Brain microvascular endothelial cell (primary cell): Measurements from ENCODE around the gene GDPD4.

ENCODE experiments used
- DNase-seq: peaks from one replicate; pipeline ENCODE4 v3.0.0-alpha.2; 2020
- H3K27ac ChIP-seq: fragments of 250-450 bp; sonication (Bioruptor Pico); 2 replicates; pipeline ENCODE4 v1.5.1; 2020; ENCODE audit warnings: mild to moderate bottlenecking, moderate library complexity
- H3K27me3 ChIP-seq: fragments of 250-450 bp; sonication (Bioruptor Pico); replicated peaks from 2 replicates; pipeline ENCODE4 v1.5.1; 2020; ENCODE audit warnings: mild to moderate bottlenecking
- H3K36me3 ChIP-seq: fragments of 250-450 bp; sonication (Bioruptor Pico); replicated peaks from 2 replicates; pipeline ENCODE4 v1.5.1; 2020; ENCODE audit warnings: mild to moderate bottlenecking
- H3K4me3 ChIP-seq: 2 replicates; pipeline ENCODE4 v1.5.1; 2011; ENCODE audit warnings: low read depth, mild to moderate bottlenecking, control low read depth, low read length, moderate library complexity
- in situ Hi-C: cut with HindIII; loops from 2 replicates; pipeline ENCODE4 v1.10.0; 2017; ENCODE audit warnings: low sequenced_read_pairs, low pct_ligation_motif_present
- TF ChIP-seq, protein P1 (sequence below): IDR thresholded peaks from 2 replicates; pipeline ENCODE4 v1.5.1; 2011; ENCODE audit warnings: low read depth, mild to moderate bottlenecking, moderate library complexity, low read length, control low read depth, inconsistent platforms; ENCODE audit errors: missing control alignments

Gene GDPD4

DNA sequence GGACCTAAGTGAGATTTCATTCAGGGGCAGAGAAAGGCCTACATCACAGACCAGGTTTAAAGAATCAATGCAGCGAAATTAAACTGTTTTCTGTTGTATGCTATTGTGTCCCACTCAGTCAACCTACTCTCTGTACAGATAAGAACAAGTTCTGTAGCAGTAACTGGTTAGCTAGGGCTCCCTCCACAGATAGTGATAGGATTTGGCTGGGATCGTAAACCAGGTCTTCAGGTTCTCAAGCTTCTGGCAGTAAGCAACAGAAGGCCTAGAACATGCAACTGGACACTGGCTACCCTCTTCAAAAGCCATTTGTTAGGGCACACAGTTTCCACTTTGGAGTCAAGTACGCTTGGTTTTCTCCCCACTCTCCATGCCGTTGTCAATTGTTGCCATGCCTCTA is 69.2 kb downstream of the GDPD4 start:
- no peak for DNase-seq
- in situ Hi-C loops = no loop called here
- no peaks in the 10 kb centered on the region for H3K27me3 ChIP-seq

DNA sequence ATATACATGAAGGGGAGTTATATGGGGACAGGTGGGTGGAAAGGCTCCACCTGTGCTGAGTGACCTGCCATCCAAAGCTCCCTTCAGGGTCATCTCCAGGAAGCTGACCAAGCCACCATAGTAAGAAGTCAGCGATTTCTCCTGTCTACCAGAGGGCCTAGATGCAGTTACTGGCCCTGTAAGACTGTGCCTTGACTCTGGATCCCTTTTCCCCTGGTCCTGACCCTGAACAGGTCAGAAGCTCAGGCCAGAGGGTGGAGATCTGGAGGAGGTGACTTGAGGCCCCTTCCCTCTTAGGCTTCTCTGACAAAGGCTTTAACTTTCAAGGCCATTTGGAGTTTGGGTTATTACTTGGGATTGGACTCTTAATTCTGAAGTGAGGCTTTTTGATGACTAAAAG is 69.7 kb downstream of the GDPD4 start:
- Histone ChIP-seq H3K4me3 (no peak overlapping the region), H3K27ac (no peak overlapping the region), H3K27me3 (no peaks in the 10 kb centered on the region), H3K36me3 (no peaks in the 10 kb centered on the region)
- in situ Hi-C loops = no loop called here
- DNase-seq = no peak
- TF ChIP-seq, protein P1, sequence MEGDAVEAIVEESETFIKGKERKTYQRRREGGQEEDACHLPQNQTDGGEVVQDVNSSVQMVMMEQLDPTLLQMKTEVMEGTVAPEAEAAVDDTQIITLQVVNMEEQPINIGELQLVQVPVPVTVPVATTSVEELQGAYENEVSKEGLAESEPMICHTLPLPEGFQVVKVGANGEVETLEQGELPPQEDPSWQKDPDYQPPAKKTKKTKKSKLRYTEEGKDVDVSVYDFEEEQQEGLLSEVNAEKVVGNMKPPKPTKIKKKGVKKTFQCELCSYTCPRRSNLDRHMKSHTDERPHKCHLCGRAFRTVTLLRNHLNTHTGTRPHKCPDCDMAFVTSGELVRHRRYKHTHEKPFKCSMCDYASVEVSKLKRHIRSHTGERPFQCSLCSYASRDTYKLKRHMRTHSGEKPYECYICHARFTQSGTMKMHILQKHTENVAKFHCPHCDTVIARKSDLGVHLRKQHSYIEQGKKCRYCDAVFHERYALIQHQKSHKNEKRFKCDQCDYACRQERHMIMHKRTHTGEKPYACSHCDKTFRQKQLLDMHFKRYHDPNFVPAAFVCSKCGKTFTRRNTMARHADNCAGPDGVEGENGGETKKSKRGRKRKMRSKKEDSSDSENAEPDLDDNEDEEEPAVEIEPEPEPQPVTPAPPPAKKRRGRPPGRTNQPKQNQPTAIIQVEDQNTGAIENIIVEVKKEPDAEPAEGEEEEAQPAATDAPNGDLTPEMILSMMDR = no peak

More for the DNA sequence above, 69.2 kb downstream of the GDPD4 start:
- TF ChIP-seq, protein P1 = no peak
- Histone ChIP-seq H3K36me3 (no peaks in the 10 kb centered on the region), H3K4me3 (no peak overlapping the region), H3K27ac (no peak overlapping the region)

DNA sequence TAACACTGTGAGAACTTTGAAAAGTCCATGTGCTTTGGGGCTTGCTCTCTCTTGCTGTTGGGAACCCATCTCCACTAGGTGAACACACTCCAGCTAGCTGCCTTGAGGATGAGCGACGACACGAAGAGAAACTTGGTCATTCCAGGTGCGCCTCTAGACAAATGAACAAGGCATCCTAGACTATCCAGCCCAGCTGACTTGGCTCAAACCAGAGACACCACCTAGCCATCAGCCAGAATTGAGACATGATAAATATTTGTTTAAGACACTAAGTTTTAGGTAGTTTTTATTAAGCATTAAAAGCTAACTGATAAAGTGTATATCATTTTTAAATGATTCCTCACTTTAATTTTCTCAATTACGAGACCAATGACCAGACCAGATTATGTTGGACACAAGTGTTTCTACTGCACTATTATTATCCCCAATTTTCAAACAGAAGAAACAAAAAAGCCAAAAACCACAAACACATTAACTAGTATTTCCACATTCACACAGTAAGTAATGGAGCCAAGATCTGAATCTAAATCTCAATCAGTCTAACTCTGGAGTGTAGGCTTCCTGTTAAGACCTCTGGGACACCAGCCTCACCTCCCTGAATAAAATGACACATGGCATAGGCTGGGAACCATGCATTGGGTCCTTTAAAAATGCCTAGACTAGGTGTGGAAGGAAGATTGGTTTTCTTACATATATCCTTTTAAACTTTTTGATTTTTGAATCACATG is 70.4 kb downstream of the GDPD4 start:
- Histone ChIP-seq H3K36me3 (no peaks in the 10 kb centered on the region), H3K27ac (no peak overlapping the region), H3K27me3 (no peaks in the 10 kb centered on the region), H3K4me3 (no peak overlapping the region)
- TF ChIP-seq, protein P1 = no peak
- in situ Hi-C loops = no loop called here
- DNase-seq = no peak

DNA sequence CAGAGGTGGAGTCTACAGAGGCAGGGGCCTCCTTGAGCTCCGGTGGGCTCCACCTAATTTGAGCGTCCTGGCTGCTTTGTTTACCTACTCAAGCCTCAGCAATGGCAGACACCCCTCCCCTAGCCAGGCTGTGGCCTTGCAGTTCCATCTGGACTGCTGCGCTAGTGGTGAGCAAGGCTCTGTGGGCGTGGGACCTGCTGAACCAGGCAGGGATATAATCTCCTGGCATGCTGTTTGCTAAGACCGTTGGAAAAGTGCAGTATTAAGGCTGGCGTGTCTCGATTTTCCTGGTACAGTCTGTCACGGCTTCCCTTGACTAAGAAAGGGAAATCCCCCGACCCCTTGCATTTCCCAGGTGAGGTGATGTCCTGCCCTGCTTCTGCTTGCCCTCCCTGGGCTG is 77.7 kb downstream of the GDPD4 start:
- DNase-seq = no peak

DNA sequence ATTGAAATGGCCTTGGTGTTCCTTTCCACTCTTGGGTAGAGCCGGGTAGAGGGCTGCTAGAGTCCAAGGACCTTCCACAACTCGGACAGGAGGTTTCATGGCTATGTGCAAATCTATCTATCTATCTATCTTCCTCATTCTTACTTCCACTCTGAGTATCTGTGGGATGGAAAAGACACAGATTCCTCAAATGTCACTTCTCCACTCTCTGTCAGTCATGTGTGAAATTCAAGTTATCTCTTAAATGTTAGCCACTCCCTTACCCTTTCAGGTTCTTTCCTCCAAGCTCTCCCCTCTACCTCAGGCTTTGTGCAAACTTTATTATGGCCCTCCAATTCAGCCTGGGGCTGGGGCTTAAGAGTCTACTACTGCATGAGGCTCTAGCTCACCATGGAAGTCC is 84.3 kb downstream of the GDPD4 start:
- Histone ChIP-seq H3K36me3 (no peaks in the 10 kb centered on the region), H3K27me3 (no peaks in the 10 kb centered on the region), H3K4me3 (no peak overlapping the region), H3K27ac (no peak overlapping the region)
- no peak for DNase-seq
- TF ChIP-seq, protein P1 = no peak
- in situ Hi-C loops = no loop called here

More for the DNA sequence above, 77.7 kb downstream of the GDPD4 start:
- TF ChIP-seq, protein P1 = no peak
- Histone ChIP-seq H3K27me3 (no peaks in the 10 kb centered on the region), H3K36me3 (no peaks in the 10 kb centered on the region), H3K4me3 (no peak overlapping the region), H3K27ac (no peak overlapping the region)
- in situ Hi-C loops = no loop called here

DNA sequence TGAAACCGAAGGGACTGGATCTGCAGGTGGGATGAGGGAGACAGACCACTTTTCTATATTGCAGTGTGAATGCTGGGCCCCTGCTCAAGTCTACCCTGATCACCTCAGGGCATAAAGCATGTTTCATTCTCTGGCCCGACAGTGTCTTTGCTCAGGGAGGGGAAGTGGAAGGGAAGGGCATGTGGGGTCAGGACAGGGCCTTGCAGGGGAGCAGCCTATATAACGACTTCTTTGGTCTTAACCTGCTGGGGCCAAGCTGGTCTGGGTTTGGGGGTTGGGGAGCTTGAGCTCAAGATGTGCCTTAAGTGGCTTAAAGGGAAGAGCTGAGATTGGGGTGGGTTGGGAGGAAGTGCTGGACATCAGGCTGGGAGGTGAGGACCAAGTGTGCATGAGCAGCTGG is 86.4 kb downstream of the GDPD4 start:
- TF ChIP-seq, protein P1 = no peak
- no peaks in the 10 kb centered on the region for H3K27me3 ChIP-seq
- H3K27ac ChIP-seq = no peak overlapping the region
- H3K36me3 ChIP-seq = no peaks in the 10 kb centered on the region
- DNase-seq = no peak
- H3K4me3 ChIP-seq = no peak overlapping the region
- in situ Hi-C loops = no loop called here
